ENCODE results near the gene MED17.

Gene MED17

GRCh38 chr11:93784145-93784934 lies at the start of gene MED17:
Gene MED17 (plus strand): TSS chr11:93784282. CDS start chr11:93784514, 232 bp downstream.
- H3K27ac ChIP-seq = peak within 1 kb of the TSS; percentile 98
- TF ChIP-seq ZFX (IDR thresholded peaks at IDR 0.05) = peak; percentile 93
- peak; percentile 51 for TF ChIP-seq CTCF (conservative IDR thresholded peaks at IDR 0.05)

GRCh38 chr11:93734427-93735222 lies 49.5 kb upstream of the MED17 start:
- no peak for TF ChIP-seq ZFX (IDR thresholded peaks at IDR 0.05)
- no peak for TF ChIP-seq CTCF (conservative IDR thresholded peaks at IDR 0.05)
- no peak overlapping the region for H3K27ac ChIP-seq

- H3K27ac ChIP-seq = no peak overlapping the region
- TF ChIP-seq CTCF (conservative IDR thresholded peaks at IDR 0.05) (no peak), ZFX (IDR thresholded peaks at IDR 0.05) (no peak)
These were observed 48.5 kb upstream of the MED17 start for GRCh38 chr11:93735627-93736026.

GRCh38 chr11:93736129-93736528 lies 48.0 kb upstream of the MED17 start:
- TF ChIP-seq ZFX (IDR thresholded peaks at IDR 0.05) = no peak
- no peak for TF ChIP-seq CTCF (conservative IDR thresholded peaks at IDR 0.05)
- no peak overlapping the region for H3K27ac ChIP-seq

GRCh38 chr11:93737904-93738612 lies 46.0 kb upstream of the MED17 start:
- H3K27ac ChIP-seq = no peak overlapping the region
- TF ChIP-seq CTCF (conservative IDR thresholded peaks at IDR 0.05) (no peak), ZFX (IDR thresholded peaks at IDR 0.05) (no peak)

- H3K27ac ChIP-seq = no peak overlapping the region
These were observed 45.4 kb upstream of the MED17 start for GRCh38 chr11:93738647-93739081.

More at GRCh38 chr11:93738647-93739081, 45.4 kb upstream of the MED17 start:
- TF ChIP-seq CTCF (conservative IDR thresholded peaks at IDR 0.05) (no peak), ZFX (IDR thresholded peaks at IDR 0.05) (no peak)

Data from C4-2B (cell line).